ENCODE measurements around the gene NCAPG.
"Not testable (repeated sequence)": the region's sequence is repeated elsewhere in the genome, so short reads cannot be mapped to it uniquely, and the experiment has no call there.

NCAPG gene

DNA sequence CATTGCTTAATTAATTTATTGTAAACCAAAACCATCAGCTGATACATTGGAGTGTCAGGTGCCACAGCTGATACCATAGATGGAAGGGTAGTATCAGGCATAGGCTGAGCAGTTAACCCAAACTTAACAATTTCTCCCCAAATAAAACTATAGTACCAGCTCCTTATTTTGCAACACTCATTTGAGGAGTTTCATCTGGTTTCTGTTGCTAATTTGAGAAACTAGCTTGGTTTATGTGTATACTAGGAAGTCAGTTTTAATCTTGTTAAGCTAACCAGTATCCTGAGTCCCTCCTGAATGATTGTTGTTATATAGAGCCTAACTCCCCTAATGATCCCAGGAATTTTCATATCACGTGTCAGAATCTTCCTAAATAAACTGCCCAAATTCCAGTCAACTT is 13.0 kb upstream of the NCAPG start:
- DNase-seq, result no peak

DNA sequence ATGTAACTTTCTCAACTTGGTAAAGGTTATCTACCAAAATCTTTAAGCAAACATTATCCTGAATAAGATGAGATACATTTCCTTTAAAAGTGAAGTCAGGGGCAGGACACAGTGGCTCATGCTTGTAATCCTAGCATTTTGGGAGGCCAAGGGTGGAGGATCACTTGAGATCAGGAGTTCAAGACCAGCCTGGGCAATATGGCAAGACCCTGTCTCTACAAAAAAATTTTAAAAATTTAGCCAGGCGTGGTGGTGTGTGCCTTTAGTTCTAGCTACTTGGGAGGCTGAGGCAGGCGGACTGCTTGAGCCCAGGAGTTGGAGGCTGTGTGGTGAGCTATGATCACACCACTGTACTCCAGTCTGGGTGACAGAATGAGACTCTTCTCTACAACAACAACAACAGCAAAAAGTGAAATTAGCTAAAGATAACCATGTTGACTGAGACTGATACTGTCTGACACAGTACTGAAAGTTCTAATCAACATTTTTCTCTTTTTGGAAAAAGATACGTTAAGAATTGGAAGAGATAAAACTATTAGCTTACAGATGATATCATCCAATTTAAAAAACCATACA is 5.1 kb upstream of the NCAPG start:
- DNase-seq, result no peak

DNA sequence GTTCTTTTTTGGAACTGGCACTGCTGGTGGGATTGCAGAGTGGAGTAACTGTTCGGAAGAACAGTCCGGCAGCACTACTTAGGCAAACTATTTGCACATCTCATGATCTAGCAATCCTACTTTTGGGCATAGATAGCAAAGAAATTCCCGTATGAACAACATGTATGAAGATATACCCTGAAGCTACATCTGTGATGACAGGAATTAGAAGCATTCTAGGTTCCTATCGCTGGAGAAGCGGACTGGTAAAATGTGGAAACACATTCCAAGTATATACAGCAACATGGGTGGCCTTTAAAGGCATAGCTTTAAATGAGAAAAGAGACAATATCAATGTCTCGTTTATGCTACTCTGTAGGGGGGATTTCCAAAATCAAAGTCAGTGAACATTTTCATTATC is 3.3 kb upstream of the NCAPG start:
- no peak for DNase-seq

DNA sequence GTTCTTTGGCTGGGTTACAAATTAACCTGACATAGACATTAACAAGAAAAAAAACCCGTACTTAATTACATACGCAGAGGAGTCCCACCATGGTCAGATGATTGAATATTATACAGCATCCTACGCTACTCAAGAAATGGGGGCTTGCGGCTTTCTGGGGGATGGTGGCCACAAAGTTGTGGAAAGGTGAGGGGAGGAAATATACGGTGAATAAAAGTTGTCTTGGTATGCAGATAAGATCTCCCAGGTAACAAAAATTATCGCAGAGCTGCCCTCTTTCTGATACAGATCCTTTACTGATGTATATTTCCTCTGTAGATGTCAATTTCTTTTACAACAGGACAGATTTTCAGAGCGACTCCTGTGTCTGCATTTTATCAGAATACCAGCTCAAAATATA is 1.1 kb upstream of the NCAPG start:
- DNase-seq, result no peak

DNA sequence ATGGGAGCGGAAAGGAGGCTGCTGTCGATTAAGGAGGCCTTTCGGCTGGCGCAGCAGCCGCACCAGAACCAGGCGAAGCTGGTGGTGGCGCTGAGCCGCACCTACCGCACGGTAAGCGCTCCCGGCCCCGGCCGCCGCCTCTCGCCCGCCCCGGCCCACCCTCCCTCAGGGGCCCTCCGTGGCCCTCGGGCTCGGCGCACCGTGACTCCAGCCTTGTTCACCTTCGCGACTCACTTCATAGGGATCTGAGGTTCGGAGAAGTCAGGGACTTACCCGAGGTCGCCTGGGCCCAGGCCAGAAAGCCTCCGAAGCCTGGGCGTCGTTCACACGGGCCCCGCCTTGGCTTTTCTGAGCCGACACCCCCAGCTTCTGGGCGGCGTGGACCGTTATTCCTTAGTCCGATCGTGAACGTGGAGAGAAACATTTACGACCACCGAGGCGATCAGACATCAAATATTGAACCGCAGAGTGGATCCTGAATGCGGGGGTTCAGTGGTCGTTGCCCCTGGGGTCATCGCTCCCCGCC is 362 bp downstream of the NCAPG start:
- DNase-seq, result peak; percentile 4

DNA sequence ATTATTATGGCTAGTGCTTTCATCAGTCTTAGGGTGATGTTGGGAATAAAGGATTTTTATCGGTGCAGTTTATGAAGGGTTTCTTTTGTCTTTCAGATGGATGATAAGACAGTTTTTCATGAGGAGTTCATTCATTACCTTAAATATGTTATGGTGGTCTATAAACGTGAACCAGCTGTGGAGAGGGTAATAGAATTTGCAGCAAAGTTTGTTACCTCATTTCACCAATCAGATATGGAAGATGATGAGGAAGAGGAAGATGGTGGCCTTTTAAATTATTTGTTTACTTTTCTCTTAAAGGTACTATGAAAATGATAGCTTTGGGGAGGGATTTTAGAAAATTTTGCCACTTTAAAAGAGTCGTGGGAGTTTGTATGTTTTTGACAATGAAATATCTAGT is 1.3 kb downstream of the NCAPG start:
- no peak for DNase-seq

DNA sequence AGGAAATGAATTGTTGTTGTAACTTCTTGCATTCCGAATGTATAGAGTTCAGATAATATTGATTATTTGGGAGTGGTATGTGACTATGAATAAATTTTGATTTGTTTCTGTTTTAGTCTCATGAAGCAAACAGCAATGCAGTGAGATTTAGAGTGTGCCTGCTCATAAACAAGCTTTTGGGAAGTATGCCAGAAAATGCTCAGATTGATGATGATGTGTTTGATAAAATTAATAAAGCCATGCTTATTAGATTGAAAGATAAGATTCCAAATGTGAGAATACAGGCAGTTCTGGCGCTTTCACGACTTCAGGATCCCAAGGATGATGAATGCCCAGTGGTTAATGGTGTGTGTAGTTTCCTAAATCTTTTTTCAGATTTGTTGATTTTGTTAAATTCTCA is 2.0 kb downstream of the NCAPG start:
- DNase-seq, result no peak

DNA sequence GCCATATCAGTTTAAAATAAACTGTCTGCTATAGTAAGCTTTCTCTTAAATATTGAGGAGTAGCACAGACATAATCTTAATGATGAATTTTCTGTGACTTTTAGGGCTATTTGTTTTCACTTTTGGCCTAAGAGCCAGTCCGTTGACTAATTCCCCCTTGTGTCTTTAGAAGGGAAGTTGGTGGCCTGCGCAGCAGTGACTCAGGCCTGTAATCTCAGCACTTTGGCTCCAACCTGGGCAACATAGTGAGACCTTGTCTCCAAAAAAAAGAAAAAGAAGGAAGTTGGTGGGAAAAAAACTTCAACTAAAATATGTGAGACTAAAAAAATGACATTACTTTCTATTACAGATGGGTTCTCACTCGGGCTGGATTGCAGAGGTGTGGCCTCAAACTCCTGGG is 3.4 kb downstream of the NCAPG start:
- DNase-seq, result no peak

DNA sequence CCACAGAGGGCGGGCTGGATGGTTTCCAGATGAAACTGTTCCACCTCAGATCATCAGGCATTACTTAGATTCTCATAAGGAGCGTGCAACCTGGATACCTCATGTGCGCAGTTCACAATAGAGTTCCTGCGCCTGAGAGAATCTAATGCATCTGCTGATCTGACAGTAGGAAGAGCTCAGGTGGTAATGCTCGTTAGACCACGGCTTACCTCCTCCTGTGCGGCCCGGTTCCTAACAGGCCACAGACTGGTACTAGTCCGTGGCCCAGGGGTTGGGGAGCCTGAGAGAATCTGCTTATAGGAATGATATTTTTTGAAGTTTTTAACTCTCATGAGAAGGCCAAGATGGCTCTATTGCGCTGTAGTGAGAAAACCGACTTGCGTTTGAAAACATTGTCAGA is 5.4 kb downstream of the NCAPG start:
- no peak for DNase-seq

DNA sequence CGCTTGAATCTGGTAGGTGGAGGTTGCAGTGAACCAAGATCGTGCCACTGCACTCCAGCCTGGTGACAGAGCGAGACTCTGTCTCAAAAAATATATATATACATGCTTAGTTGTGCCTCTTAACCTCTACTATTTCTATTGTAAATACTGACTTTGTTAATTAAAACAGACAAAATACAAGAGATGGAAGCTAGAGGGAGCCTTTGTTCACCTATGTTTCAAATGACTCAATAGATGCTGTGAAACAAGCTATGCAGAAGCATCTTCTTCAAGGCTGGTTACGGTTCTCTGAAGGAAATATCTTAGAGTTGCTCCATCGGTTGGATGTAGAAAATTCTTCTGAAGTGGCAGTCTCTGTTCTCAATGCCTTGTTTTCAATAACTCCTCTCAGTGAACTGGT is 6.2 kb downstream of the NCAPG start:
- no peak for DNase-seq

DNA sequence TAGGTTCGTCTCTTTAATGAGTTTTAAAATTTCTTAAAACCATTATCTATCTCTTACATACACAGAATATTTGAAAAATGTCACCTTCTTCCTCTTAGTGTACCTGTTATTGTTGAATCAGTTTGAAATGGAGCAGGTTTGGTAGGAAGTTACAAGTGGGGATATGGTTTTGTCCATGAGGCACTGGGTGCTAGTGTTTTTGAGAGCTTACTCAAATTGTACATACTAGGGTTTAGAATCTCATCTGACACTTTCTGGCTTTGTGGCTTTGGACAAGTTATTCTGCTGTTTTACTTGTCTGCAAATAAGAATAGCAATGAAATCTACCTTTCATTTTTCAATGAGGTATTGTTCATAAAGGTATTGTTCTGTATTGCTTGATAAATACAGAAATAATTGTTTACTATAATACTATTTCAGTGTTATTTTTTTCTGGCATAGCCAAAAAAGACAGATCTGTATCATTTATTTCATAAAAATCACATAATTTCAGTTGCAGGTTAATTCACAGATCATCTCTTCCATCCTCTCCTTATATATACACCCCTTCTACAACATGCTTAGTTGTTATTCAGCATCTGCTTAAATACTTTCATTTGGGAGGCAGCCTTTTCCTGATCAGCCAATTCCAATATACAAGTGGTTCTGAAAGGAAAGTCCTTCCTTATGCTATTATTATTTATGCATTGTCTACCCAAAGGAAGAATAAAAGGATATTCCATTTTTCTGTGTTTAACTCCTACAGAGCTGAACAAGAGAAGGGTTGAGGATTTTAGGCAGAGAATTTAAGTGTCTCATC is 13.3 kb downstream of the NCAPG start:
- DNase-seq, result no peak

DNA sequence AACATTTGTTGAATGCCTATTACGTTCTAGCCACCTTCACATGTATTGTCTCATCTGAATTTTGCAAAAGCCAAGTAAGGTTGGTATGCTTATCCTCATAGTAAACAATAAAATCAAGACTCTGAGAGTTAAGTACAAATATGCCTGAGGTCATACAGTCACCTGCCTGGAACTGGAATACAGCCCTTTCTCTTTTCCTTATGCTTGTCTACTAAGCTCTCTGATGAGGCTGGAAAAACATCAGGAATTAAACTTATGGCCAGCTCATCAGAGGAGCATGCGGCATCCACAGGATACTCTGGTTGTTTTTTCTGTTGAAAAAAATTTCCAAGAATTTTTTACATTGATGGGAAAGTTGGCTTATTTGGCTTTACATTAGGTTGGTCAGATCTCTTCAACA is 35.5 kb downstream of the NCAPG start:
- no peak for DNase-seq

DNA sequence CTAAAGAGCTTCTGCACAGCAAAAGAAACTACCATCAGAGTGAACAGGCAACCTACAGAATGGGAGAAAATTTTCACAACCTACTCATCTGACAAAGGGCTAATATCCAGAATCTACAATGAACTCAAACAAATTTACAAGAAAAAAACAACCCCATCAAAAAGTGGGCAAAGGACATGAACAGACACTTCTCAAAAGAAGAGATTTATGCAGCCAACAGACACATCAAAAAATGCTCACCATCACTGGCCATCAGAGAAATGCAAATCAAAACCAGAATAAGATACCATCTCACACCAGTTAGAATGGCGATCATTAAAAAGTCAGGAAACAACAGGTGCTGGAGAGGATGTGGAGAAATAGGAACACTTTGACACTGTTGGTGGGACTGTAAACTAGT is 39.5 kb downstream of the NCAPG start:
- DNase-seq, result not testable (repeated sequence)

DNA sequence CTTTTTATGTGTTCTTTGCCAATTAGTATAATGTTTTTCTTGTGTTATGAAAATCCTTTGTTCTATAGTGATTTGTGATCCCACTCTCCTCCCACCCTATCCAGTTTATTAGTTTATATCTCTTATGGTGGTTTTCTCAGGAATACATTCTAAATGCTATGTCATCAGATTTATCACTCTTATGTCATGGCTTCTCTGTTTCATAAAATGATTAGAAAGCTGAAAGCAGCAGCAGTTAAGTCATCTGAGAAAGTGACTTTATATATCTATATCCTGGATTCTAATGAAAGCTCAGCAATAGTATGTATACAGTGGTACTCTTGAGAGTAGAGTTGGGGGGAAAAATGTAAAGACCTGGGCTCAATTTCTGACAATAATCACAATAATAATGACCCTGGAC is 41.2 kb downstream of the NCAPG start:
- no peak for DNase-seq

DNA sequence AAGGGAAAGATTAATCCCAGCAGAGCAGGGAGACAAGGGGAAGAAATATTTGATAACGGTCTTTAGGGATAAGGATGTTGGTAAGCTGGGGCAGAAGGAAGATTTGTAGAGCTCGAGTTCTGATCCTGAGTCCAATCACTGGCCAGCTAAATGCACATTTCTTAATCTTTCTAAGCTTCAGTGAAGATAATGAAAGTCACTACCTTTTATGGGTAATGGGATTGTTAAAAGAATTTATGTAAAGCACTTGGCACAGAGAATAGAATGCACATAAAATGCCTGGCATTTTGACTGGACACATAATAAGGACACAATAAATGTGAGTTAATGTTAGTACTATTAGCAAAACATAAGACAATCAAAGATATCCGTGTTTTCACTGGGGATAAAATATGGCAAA is 43.3 kb downstream of the NCAPG start:
- no peak for DNase-seq

DNA sequence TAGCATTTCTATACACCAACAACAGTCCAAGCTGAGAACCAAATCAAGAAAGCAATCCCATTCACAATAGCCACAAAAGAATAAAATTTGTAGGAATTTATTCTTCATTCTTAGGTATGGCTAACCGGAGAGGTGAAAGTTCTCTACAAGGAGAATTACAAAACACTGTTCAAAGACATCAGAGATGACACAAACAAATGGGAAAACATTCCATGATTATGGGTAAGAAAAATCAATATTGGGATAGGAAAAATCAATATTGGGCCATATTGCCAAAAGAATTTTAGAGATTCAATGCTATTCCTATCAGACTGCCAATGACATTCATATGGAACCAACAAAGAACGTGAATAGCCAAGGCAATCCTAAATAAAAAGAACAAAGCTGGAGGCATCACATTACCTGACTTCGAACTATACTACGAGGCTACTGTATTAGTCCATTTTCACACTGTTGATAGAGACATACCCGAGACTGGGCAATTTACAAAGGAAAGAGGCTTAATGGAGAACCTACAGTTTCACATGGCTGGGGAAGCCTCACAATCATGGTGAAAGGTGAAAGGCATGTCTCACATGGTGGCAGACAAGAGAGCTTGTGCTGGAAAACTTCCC is 49.1 kb downstream of the NCAPG start:
- DNase-seq, result no peak

DNA sequence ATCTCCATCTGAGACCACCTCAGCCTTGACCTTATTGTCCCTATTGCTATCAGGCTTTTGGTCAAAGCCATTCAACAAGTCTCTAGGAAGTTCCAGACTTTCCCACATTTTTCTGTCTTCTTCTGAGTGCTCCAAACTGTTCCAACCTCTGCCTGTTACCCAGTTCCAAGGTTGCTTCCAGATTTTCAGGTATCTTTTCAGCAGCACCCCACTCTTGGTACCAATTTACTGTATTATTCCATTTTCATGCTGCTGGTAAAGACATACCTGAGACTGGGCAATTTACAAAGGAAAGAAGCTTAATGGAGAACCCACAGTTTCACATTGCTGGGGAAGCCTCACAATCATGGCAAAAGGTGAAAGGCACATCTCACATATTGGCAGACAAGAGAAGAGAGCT is 51.1 kb downstream of the NCAPG start:
- DNase-seq, result not testable (repeated sequence)

DNA sequence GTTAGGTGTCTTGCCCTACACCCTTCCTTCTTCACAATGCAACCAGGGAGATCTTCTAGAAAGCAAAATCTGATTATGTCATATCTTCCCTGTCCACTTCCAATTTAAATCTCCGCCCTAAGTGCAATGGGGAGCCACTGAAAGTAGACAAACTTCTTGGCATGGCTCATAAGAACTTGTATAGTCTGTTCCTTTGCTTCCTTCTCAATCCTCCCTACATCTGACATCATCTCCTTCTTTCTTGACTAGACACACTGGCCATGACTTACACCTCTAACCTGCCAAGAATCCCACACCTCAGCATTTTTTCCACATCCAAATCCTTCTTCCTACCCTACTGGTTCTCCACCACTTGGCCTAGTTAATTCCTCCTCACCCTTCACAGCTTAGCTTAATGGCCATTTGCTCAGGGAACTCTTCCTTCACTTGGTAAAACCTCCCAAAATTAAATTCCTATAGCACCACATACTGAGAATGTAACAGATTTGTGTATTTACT is 55.1 kb downstream of the NCAPG start:
- DNase-seq, result no peak

DNA sequence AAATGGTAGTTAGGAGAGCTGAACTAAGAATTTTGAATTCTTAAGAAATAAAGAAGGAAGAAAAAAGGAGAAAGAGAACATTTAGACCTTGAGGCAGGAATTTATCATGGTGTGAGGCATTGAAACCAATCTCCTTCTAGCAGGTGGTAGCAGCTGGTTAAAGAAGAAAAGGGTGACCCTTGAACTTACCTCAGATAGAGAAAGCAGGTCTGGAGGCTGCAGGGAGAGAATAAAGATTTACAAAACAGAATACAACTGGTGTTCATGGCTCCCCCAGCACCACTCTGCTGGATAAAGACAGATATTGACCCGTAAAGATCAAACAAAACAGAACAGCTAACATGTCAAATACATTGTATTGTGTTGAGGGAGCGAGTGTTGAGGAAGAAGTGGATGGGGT is 56.0 kb downstream of the NCAPG start:
- DNase-seq, result no peak

DNA sequence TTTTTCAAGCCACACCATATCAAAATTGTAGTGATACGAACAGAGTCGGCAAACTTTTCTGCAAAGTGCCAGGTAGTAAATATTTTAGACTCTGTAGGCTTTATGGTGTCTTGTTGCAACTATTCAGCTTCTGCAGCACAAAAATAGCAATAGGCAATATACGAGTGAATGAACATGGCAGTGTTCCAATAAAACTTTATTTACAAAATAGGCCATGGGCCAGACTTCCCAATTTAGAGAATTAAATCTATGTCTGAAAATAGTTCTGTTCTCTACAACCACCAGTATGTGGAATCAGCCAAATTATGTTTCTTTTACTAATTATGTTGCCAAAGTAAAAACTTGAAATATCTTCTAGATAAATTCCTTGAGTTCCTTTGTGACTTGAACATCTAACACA is 56.5 kb downstream of the NCAPG start:
- DNase-seq, result no peak

DNA sequence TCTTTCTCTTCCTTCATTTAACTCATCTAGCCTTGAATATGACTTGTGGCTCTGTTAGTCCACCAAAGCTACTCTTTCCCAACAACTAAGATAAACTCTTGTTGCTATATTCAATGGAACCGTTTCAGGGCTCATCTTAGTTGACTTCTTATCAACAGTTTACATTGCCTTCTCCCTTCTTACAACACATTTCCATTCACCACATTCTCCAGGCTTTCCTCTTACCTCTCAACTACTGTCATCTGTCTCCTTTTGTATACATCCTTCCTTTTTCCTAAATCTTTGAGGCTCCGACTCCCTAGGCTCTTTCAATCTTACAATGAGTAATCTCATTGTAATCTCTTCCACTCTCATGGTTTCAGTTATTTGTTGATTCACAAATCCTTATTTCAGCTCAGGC is 58.5 kb downstream of the NCAPG start:
- DNase-seq, result no peak

DNA sequence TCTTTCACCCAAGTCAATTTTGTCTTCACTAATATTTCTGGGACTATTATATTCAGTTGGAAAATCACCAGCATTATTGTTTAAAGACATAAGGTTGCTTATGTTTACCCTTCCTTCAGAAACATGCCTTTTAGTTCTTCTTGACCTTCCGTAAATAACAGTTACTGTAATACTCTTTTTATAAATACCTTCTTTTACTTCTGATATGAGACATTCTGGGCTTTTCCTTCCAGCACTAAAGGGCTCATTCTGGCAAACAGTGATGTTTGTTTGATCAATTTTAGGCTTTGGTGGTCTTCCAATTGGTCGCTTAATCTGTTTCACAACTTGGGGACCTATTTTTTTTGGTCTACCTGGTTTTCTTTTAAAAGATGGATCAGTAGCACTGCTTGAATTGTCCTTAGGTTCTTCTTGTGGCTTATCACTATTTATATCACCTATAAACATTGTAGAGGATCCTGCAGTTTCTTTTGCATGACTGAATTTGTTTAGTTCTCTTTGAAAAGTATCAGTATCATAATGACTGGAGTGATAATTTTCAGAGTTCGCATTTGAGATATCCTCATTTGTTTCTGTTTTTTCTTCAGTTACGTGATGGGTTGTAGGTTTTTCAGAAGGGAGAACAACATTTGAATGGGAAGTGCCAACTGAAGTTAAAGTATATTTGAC is 64.8 kb downstream of the NCAPG start:
- no peak for DNase-seq

DNA sequence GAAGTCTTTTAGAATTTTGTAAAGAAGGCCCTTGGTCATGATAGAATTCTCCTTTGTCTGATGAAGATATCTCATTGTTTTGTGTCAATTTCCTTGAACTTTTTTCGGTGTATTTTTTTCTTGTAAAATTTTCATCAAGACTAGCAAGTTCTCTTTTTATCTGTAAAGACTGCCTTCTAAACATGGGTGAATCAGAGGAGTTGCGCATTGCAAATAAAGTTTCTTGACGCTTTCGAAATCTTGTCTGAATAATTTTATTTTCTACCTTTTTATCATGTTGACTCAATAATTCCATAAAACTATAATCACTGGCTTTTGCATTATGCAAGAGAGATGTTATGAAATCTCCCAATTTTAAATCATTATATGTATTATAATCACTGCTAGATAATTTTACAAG is 66.2 kb downstream of the NCAPG start:
- DNase-seq, result no peak

DNA sequence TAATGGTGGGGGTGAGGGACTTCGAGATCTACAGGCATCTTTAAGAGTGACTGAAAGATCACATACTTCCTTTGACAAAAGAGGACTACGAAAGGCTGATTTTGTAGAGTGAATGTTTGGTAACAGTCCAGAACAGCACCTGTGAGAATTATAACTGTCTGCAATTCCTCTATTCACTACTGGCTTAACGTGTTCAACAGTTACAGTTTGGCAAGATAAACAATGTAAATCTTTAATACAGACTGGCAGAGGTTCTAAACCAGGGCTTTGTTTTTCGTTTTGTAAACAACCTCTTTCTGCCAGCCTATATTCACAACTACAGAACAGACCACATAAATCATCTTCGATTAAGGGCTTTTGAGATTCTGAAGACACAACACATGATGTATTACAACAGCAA is 66.9 kb downstream of the NCAPG start:
- no peak for DNase-seq

Data from T-helper 9 cell (primary cell).